NCI-H524 treated with DMSO at 0.1 percent for 48 hours (cell line): ENCODE measurements around the gene MYH7B.

Experiments used
- DNase-seq: peaks from one replicate; lab custom pipeline; 2025; lab: John Stamatoyannopoulos, UW

The MYH7B gene

DNA sequence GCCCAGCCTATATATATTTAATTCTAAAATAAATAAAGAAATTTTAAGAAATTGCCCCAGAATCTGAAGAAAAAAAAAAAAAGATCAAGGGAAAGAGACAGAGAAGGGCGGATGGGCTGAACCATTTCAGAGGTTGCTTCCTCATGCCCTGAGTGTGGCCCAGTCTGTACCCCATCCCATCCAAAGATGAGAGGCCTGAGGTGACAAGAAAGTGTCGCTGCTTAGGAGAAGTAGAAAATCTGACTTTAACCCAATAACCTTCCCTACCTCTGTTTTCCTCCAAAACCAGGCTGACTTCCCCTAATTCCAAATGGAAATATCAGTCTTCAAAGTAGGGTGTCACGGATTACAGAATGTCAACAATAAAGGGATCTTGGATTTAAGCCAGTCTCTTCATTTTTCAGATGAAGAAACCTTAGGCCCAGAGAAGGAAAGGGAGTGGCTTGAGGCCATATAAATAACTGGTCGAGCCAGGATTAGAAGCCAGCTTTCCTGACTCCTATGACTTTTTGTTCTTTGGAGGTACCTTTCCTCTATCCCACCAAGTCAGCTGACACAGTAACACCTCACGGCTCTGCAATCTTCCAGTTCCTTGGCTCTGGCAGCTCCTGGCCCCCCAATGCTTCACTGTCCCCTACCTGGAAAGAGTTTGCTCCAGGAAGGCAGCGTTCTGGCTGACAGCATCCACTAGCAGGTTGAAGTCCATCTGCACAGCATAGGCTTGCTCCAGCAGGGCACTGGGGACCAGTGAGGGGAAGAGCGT lies 10.2 kb upstream of the MYH7B start:
- DNase-seq: no peak

DNA sequence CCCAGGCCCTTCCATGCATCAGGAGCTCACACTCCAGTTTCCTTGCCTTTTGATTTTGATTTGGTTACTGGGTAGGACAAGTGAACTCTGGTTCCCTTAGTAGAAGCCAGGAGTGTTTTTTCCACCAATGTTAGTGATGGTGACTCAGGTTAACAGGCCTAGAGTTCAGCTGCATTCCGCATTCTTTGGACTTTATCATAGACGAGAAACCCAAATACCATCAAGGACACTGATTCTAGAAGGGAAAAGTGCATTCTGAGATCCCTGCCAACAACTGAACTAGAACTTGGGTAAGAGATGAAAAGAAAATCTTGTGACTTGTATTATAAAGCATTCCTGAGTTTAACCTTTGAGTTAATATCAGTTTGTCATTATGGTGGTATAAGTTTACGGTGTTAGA lies 9.0 kb upstream of the MYH7B start:
- DNase-seq: no peak

DNA sequence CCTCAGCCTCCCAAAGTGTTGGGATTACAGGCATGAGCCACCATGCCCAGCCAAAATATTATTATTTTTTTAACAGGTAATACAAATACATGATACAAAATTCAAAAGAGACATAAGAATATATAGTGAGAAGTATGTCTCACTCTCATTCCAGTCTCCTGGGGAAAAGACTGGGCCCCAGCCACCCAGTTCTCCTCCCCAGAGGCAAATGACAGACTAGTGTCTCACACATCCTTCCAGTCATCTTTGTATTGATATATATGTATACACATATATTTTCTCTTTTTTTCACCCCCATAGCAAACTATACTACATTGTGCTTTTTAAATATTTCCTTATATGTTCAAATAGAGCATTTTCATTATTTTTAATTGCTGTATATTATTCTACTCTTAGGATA lies 8.3 kb upstream of the MYH7B start:
- DNase-seq: no peak

- no peak for DNase-seq
These were observed 7.6 kb upstream of the MYH7B start for GRCh38 chr20:34948030-34948429.

DNA sequence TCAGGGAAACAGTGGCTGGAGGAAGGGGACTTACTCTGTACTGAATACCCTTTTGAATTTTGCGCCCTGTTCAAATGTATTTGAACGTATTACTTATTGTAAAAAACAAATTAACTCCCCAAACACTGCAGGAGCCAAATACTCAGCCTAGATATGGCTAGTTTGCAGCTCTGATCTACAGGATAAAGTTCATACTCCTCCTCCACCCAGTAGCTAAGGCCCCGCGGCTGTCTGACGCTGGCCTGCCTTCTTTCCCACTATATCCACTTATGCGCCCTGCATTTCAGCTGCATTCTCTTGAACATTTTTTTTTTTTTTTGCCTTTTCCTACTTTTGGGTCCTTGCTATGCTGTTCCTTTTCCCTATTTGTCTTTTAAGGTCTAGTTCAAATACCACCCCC lies 6.5 kb upstream of the MYH7B start:
- no peak for DNase-seq

- no peak for DNase-seq
These were observed 4.4 kb upstream of the MYH7B start for GRCh38 chr20:34951252-34951651.

- DNase-seq: no peak
These were observed 4.0 kb upstream of the MYH7B start for GRCh38 chr20:34951652-34952051.

GRCh38 chr20:34952671-34953070 lies 3.0 kb upstream of the MYH7B start:
- no peak for DNase-seq

DNA sequence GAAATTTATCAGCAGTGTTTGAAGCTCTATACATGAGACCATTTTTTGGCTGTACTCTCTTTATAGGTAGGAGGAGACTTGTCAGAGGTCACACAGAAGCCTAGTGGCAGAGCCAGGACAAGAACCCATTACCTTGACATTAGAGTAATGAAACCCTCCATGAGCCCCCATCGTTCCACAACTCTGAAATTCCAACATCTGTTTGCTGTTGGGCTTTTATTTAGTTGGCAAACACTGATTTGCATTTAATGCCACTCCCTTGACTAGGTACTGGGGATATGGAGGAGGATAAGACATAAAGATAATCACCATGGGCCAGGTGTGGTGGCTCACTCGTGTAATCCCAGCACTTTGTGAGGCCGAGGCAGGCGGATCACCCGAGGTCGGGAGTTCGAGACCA lies 1.7 kb upstream of the MYH7B start:
- DNase-seq: no peak

- no peak for DNase-seq
These were observed 801 bp upstream of the MYH7B start for GRCh38 chr20:34954904-34955230.

GRCh38 chr20:34956041-34956458 lies 382 bp downstream of the MYH7B start:
- no peak for DNase-seq

DNA sequence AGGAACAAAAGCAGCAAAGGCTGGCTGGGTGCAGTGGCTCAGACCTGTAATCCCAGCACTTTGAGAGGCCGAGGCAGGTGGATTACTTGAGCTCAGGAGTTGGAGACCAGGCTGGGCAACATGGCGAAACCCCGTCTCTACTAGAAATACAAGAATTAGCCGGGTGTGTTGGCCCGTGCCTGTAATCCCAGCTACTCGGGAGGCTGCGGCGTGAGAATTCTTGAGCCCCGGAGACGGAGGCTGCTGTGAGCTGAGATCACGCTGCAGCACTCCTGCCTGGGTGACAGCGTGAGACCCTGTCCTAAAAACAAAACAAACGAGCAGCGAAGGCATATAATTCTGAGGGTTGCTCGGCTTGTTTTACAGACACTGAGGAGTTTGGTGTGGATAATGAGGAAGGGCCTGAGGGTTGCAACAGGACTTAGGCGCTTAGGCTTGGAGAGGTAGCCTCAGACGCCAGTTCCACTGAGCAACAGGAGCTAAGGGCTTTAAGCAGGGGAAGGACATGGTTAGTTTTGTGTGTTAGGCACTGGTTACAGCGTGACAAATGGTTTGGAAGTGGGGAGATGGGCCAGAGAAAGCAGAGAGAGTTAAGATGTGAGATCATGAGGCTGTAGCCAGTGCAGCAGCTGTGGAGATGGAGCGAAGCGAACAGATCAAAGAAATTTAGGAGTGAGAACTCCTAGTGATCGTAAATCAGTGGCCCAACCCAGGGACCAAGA lies 1.2 kb downstream of the MYH7B start:
- no peak for DNase-seq

DNA sequence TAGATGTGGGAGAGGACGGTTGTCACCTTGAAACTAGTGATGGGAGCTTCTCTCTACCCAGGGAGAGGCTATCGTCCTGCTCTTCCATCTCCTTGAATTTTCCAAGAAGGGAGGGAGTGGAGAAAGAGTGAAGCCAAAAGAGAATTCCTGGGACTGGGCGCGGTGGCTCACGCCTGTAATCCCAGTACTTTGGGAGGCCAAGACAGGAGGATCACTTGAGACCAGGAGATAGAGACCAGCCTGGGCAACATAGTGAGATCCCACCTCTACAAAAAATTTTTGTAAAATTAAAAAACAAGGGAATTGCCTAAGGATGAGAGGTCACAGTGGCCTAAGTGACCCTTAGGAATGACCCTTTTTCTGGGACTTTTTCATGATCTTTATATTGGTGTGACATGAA lies 8.8 kb downstream of the MYH7B start:
- DNase-seq: no peak

GRCh38 chr20:34965051-34965450 lies 9.4 kb downstream of the MYH7B start:
- no peak for DNase-seq

DNA sequence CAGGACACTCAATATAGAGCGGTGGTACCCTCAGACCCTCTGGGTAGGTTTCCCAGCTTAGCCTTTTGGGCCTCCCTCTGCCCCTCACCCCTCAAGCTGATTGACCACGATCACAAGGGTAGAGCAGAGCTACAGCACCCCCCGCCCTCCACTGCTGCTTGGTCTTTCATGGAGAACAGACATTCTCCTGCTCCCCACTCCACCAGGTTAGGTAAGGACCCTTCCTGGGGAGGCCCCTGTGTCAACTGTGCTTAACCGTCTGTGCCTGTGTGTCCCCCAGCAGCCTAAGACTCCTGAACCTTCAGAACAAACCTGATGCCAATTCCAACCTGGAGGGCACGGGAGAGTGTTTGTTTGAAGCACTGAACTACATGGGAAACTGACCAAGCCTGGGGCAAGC lies 11.8 kb downstream of the MYH7B start:
- DNase-seq: no peak

DNA sequence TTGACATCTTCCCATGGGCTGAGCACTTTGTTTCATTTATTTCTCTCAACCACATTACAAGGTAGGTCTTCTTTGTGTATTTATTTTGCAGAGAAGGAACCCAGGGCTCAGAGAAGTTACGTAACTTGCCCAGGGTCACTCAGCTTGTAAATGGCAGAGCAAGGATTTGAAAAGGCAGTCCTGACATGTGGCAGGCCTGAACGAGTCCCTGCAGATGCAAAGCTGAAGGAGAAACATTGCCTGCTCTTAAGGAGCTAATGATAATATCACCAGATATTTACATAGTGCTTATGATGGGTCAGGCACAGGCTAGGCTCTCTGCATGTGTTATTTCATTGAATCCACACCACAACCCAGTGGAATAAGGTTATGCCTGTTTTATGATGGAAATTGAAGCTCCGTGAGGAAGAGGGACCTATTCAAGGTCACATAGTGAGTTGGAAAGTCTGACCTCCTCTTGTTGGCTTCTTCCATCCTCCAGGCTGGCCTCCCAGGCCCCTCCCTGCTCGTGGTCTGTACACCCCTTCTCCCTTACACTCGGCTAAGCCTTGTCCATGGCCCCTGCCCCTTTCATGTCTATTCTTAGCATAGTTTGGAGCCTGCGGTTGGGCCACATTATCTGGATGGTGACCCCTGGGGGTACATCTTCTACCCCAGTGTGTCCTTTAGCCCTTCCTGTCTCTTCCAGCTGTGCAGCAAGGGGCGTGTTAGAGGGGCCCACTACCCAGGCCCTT lies 12.5 kb downstream of the MYH7B start:
- no peak for DNase-seq

GRCh38 chr20:34970193-34970840 lies 14.6 kb downstream of the MYH7B start:
- no peak for DNase-seq

- no peak for DNase-seq
These were observed 15.3 kb downstream of the MYH7B start for GRCh38 chr20:34970846-34971560.

- DNase-seq: no peak
These were observed 16.0 kb downstream of the MYH7B start for GRCh38 chr20:34971561-34972235.

- DNase-seq: no peak
These were observed 18.6 kb downstream of the MYH7B start for GRCh38 chr20:34974246-34974645.

DNA sequence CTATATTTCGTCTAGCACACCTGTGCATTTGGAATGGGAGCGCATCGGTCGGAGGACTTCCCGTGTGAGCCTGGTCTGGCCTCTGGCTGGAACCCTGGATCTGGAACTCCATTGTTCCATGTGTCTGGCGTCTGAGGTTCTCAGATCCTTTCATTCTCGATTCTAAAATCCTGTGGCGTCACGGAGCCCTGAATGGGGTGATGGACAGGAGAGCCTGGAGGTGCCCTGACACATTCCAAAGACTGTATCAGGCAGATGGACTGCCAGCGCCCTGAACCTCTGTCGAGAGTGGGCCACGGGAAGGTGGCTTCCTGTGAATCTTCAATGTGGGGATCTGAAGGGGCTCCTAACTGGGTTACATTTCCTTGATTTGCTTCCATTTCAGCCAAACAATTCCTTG lies 20.6 kb downstream of the MYH7B start:
- DNase-seq: no peak
